NB4 (cell line): ENCODE data around the gene SEPHS2.

Source experiments
- MAX ChIP-seq: IDR thresholded peaks from 2 replicates; pipeline ENCODE4 v1.6.1; 2011; ENCODE audit warnings: low read depth, low read length
- POLR2A ChIP-seq: IDR thresholded peaks from 2 replicates; pipeline ENCODE4 v1.6.1; 2011; ENCODE audit warnings: mild to moderate bottlenecking; ENCODE audit not compliant: insufficient read length; ENCODE audit errors: extremely low read depth
- TF ChIP-seq, protein P1 (sequence below): IDR thresholded peaks from one replicate; pipeline ENCODE4 v1.5.1; 2012; ENCODE audit warnings: low read depth, low read length

DNA sequence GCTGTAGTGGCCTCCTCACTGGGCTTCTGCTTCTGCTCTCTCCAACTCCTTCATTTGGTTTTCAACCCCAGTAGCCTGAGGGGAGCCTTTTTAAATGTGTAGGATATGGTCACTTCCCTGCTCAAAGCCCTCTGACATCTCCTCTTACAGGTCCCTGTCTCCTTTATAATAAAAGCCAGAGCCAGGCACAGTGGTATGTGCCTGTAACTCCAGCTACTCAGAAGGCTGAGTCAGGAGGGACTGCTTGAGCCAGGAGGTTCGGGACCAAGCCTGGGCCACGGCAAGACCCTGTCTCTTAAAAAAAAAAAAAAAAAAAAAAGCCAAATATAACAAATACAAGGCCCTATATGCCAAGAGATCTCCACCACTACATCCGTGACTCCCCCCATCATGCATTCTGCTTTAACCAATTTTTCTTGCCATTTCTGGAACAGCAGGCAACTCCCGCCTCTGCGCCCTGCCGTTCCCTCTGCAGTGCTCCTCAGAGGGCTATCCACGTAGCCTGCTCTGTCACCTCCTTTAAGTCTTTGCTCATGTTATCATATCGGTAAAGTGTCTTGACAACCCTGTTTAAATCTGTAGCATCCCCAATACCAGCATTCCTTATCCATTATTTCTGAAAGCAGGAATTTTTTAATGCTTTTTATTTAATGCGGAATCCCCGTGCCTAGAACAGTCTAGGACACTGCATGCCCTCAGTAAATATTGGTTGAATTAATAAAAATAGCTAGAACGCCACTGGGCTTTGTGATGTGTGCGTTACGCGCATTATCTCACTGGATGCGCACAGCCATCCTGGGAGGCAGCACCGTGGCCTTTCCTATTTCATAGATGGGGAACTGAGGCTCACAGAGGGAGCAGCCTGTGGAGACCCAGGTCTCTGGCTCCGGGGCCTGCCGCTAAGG, 28.8 kb downstream of the SEPHS2 start:
- TF ChIP-seq, protein P1, sequence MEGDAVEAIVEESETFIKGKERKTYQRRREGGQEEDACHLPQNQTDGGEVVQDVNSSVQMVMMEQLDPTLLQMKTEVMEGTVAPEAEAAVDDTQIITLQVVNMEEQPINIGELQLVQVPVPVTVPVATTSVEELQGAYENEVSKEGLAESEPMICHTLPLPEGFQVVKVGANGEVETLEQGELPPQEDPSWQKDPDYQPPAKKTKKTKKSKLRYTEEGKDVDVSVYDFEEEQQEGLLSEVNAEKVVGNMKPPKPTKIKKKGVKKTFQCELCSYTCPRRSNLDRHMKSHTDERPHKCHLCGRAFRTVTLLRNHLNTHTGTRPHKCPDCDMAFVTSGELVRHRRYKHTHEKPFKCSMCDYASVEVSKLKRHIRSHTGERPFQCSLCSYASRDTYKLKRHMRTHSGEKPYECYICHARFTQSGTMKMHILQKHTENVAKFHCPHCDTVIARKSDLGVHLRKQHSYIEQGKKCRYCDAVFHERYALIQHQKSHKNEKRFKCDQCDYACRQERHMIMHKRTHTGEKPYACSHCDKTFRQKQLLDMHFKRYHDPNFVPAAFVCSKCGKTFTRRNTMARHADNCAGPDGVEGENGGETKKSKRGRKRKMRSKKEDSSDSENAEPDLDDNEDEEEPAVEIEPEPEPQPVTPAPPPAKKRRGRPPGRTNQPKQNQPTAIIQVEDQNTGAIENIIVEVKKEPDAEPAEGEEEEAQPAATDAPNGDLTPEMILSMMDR = no peak
- TF ChIP-seq MAX (no peak), POLR2A (no peak)
